D721Med (cell line): ENCODE results near the gene ZNF451.

Experiments used
- DNase-seq: peaks from one replicate; pipeline ENCODE4 v3.0.0; 2011; ENCODE audit warnings: low spot score; ENCODE audit not compliant: insufficient read length
- FAIRE-seq: peaks from 2 replicates; lab custom pipeline; 2011; peaks lifted over from hg19 to GRCh38; lab: Jason Lieb, UNC
- CTCF ChIP-seq: IDR thresholded peaks from 2 replicates; pipeline ENCODE4 v1.5.1; 2012; ENCODE audit warnings: mild to moderate bottlenecking, control low read depth; ENCODE audit not compliant: insufficient read depth; ENCODE audit errors: missing control alignments

ZNF451 gene

GRCh38 chr6:57138026-57138425, 48.0 kb downstream of the ZNF451 start:
- FAIRE-seq (no peak), DNase-seq (no peak)
- TF ChIP-seq CTCF, result no peak

- no peak for DNase-seq
- no peak for FAIRE-seq
- TF ChIP-seq CTCF, result no peak
Measured at GRCh38 chr6:57141451-57142177, 51.6 kb downstream of the ZNF451 start.

- FAIRE-seq, result no peak
- no peak for TF ChIP-seq CTCF
- no peak for DNase-seq
Measured at GRCh38 chr6:57142178-57142525, 52.2 kb downstream of the ZNF451 start.

GRCh38 chr6:57143690-57144089, 53.7 kb downstream of the ZNF451 start:
- DNase-seq (no peak), FAIRE-seq (no peak)
- no peak for TF ChIP-seq CTCF

GRCh38 chr6:57147401-57147800, 57.4 kb downstream of the ZNF451 start:
- FAIRE-seq (peak; percentile 46), DNase-seq (no peak)
- TF ChIP-seq CTCF, result no peak

- FAIRE-seq (no peak), DNase-seq (no peak)
- TF ChIP-seq CTCF, result no peak
Measured at GRCh38 chr6:57147955-57148858, 58.2 kb downstream of the ZNF451 start.

GRCh38 chr6:57158658-57159057, 68.7 kb downstream of the ZNF451 start:
- no peak for DNase-seq
- no peak for FAIRE-seq
- TF ChIP-seq CTCF, result no peak
